Measurements from ENCODE around the gene TBC1D20.
"Not testable (repeated sequence)": the region's sequence is repeated elsewhere in the genome, so short reads cannot be mapped to it uniquely, and the experiment has no call there.

Gene TBC1D20

GRCh38 chr20:400128-400453 is 62.2 kb downstream of the TBC1D20 start:
- Histone ChIP-seq H3K36me3 (no peaks in the 10 kb centered on the region; the same call in 1 of the 2 replicates), H3K4me3 (ENCODE audit: low read depth, low read length) (no peak overlapping the region), H3K4me1 (no peaks in the 10 kb centered on the region; the same call in 1 of the 2 replicates), H3K9me3 (no peaks in the 10 kb centered on the region), H3K27me3 (no peaks in the 10 kb centered on the region)
- DNase-seq: no peak
- TF ChIP-seq CTCF (IDR thresholded peaks at IDR 0.05; ENCODE audit: low read depth, low read length): no peak

GRCh38 chr20:399182-399707 is 63.1 kb downstream of the TBC1D20 start:
- H3K9me3 ChIP-seq: no peaks in the 10 kb centered on the region
- H3K4me3 ChIP-seq (ENCODE audit: low read depth, low read length): no peak overlapping the region
- DNase-seq: no peak
- H3K4me1 ChIP-seq: no peaks in the 10 kb centered on the region; the same call in 1 of the 2 replicates
- TF ChIP-seq CTCF (IDR thresholded peaks at IDR 0.05; ENCODE audit: low read depth, low read length): no peak
- H3K36me3 ChIP-seq: no peaks in the 10 kb centered on the region; the same call in 1 of the 2 replicates
- no peaks in the 10 kb centered on the region for H3K27me3 ChIP-seq

- DNase-seq: no peak
- Histone ChIP-seq H3K27me3 (no peaks in the 10 kb centered on the region), H3K9me3 (no peaks in the 10 kb centered on the region), H3K4me1 (no peaks in the 10 kb centered on the region; the same call in 1 of the 2 replicates), H3K36me3 (no peaks in the 10 kb centered on the region; the same call in 1 of the 2 replicates), H3K4me3 (ENCODE audit: low read depth, low read length) (no peak overlapping the region)
- no peak for TF ChIP-seq CTCF (IDR thresholded peaks at IDR 0.05; ENCODE audit: low read depth, low read length)
These were observed 64.7 kb downstream of the TBC1D20 start for GRCh38 chr20:397432-398237.

GRCh38 chr20:396619-397431 is 65.5 kb downstream of the TBC1D20 start:
- no peaks in the 10 kb centered on the region for H3K9me3 ChIP-seq
- no peaks in the 10 kb centered on the region; the same call in 1 of the 2 replicates for H3K4me1 ChIP-seq
- DNase-seq: no peak
- H3K27me3 ChIP-seq: no peaks in the 10 kb centered on the region
- H3K4me3 ChIP-seq (ENCODE audit: low read depth, low read length): no peak overlapping the region
- TF ChIP-seq CTCF (IDR thresholded peaks at IDR 0.05; ENCODE audit: low read depth, low read length): no peak
- H3K36me3 ChIP-seq: no peaks in the 10 kb centered on the region; the same call in 1 of the 2 replicates

GRCh38 chr20:396252-396618 is 66.1 kb downstream of the TBC1D20 start:
- Histone ChIP-seq H3K9me3 (no peaks in the 10 kb centered on the region), H3K27me3 (no peaks in the 10 kb centered on the region), H3K4me1 (no peaks in the 10 kb centered on the region; the same call in 1 of the 2 replicates), H3K36me3 (no peaks in the 10 kb centered on the region; the same call in none of the 2 replicates), H3K4me3 (ENCODE audit: low read depth, low read length) (no peak overlapping the region)
- DNase-seq: no peak
- TF ChIP-seq CTCF (IDR thresholded peaks at IDR 0.05; ENCODE audit: low read depth, low read length): no peak

- not testable (repeated sequence) for H3K4me1 ChIP-seq; H3K27me3 ChIP-seq; H3K36me3 ChIP-seq; H3K9me3 ChIP-seq; H3K4me3 ChIP-seq (ENCODE audit: low read depth, low read length); DNase-seq
These were observed 69.0 kb downstream of the TBC1D20 start for GRCh38 chr20:393296-393695.

Data from BE2C (cell line).